CD4-positive, alpha-beta T cell treated with Interleukin-6 at 100 ng/mL for 8 hours (primary cell): ENCODE data around the gene LIMA1.
"Not testable (repeated sequence)": the region's sequence is repeated elsewhere in the genome, so short reads cannot be mapped to it uniquely, and the experiment has no call there.

ENCODE experiments used
- DNase-seq: peaks from one replicate; pipeline ENCODE4 v3.0.0-alpha.2; 2020; ENCODE audit warnings: mixed read lengths, low spot score

LIMA1 gene

GRCh38 chr12:50247665-50248064, 35.7 kb downstream of the LIMA1 start:
- DNase-seq: not testable (repeated sequence)

DNA sequence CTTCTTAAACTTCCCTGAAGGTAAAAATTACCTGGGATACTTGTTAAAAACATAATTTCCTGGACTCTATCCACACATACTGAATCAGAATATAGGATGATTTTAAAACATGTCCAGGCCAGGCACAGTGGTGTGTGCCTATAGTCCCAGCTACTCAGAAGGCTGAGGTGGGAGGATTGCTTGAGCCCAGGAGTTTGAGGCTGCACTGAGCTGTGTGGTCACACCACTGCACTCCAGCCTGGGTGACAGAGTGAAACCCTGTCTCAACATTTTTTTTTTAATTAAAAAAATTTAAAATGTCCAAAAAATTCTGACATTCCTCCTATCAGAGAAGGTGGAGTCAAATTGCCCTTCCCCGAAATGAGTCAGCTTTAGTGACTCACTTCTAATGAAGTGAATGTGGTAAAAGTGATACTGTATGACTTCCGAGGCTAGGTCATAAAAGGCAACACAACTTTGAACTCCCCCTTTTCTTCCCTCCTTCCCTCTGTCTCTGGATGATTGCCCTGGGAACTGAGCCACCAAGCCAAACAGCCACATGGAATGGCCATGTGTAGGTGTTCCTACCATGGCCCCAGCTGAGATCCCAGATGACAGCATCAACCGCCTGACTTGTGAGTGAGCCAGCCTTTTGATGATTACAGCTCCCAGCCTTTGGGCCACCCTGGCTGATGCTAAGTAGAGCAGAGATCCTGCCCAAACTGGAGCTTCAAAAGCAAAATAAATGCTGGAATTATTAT, 36.3 kb downstream of the LIMA1 start:
- no peak for DNase-seq

GRCh38 chr12:50246197-50246865, 37.0 kb downstream of the LIMA1 start:
- no peak for DNase-seq

DNA sequence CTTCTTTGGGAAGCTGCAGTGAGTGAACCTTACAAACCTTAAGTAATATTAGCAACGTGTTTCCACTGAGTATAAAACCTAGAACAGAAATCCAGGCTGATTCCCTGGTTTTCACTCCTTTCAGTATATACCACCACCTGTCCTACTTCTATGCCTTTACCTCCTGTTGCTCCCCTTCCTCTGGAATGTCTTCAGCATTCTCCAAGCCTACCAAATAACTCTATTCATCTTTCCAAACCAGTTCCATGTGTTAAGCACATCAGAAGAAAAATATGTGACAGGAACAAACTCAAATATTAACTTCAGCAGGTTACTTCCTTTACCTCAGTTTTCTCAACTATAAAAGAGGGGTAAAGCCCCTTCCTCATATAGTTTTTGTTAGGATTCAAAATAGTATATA, 39.8 kb downstream of the LIMA1 start:
- DNase-seq: no peak

DNA sequence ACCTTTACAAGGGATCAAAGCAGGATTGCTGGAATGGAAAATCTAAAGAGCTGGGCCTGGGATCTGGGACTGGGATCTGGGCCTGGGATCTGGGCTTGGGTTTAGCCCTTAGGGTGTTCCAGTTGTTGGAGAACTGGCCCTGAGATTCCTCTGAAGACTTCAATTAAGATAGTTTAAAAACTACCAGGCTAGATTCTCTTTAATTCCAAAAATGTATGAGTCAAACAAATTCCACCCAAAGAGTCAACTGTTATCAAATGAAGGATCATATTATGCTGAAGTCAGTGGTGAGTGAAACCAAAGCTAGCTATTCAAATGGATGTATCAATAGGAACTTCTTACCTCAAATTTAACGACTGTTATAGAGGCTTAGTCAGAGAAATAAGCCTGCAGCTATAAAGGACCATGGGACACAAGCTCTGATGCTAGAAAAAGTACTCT, 40.5 kb downstream of the LIMA1 start:
- DNase-seq: no peak

- DNase-seq: no peak
Measured at GRCh38 chr12:50241178-50241577, 42.1 kb downstream of the LIMA1 start.

DNA sequence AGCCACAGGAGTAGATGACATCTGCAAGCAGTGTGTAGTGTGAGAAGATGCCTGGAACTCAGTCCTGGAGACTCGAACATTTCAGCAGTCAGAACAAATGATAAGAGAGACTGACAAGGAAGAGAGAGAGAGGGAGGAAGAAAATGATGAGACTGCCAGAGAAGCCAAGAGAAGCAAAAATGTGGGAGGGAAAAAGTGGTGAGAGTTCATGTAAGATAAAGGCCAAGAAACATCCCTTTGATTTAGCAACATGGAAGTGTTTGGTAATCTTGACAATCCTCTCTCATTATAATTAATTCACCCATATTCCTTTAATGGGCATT, 42.6 kb downstream of the LIMA1 start:
- DNase-seq: no peak

- DNase-seq: no peak
Measured at GRCh38 chr12:50240096-50240791, 43.1 kb downstream of the LIMA1 start.

GRCh38 chr12:50239355-50239891, 43.9 kb downstream of the LIMA1 start:
- DNase-seq: no peak

GRCh38 chr12:50234347-50234746, 49.0 kb downstream of the LIMA1 start:
- DNase-seq: no peak

DNA sequence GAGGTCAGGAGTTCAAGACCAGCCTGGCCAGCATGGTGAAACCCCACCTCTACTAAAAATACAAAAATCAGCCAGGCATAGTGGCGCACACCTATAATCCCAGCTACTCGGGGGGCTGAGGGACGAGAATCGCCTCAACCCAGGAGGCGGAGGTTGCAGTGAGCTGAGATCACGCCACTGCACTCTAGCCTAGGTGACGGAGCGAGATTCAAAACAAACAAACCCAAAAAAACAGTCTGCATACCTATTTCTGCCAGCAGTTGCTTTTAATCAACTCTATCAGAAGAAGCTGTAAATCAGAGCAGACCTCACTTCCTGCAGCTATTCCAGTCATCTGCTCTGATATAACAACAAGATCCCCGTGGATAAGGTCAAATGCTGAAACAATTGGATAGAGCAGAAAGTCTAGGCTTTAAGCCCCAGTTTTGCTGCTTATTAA, 50.5 kb downstream of the LIMA1 start:
- DNase-seq: no peak

DNA sequence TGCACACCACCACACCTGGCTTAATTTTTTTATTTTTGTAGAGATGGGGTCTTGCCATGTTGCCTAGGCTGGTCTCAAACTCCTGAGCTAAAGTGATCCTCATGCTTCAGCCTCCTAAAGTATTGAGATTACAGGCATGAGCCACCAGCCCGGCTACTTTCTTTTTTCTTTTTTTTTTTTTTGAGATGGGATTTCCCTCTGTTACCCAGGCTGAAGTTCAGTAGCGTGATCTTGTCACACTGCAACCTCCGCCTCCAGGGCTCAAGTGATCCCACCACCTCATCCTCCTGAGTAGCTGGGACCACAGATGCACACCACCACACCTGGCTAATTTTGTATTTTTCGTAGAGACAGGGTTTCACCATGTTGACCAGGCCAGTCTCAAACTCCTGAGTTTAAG, 51.1 kb downstream of the LIMA1 start:
- DNase-seq: no peak

- no peak for DNase-seq
Measured at GRCh38 chr12:50231346-50231745, 52.0 kb downstream of the LIMA1 start.

GRCh38 chr12:50230217-50230616, 53.1 kb downstream of the LIMA1 start:
- DNase-seq: no peak

GRCh38 chr12:50224026-50224692, 59.2 kb downstream of the LIMA1 start:
- DNase-seq: peak; percentile 62

- peak; percentile 27 for DNase-seq
Measured at GRCh38 chr12:50222275-50222783, 61.0 kb downstream of the LIMA1 start.

- DNase-seq: peak; percentile 4
Measured at GRCh38 chr12:50221228-50222008, 61.9 kb downstream of the LIMA1 start.

DNA sequence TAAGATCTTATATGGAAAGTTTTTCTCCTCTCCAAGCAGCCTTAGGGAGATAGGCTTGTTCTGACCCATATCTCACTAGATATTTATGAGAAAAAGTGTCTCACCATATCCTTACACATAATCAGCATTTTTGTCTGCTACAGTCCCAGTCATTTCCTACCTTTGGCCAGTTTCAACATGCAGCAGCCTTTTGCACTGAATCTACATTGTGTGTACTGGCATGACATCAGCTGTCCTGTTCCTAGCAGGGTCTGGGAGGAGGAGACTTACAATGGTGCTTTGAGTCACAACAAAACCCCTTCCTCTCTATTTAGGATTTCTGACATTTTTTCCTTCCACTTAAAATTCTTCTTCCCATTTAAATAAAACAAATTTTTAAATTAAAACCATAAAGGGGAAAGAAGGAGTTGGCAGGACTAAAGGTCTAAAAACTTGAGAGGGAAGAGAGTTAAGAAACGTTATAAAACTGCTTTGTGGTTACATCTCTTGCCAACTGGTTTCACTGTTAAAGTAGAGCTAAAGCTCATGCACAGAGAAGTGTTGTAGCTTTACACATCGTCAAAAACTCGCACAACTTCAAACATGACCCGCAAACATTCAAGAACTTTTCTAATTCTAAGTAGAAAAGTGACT, 62.8 kb downstream of the LIMA1 start:
- peak; percentile 20 for DNase-seq

DNA sequence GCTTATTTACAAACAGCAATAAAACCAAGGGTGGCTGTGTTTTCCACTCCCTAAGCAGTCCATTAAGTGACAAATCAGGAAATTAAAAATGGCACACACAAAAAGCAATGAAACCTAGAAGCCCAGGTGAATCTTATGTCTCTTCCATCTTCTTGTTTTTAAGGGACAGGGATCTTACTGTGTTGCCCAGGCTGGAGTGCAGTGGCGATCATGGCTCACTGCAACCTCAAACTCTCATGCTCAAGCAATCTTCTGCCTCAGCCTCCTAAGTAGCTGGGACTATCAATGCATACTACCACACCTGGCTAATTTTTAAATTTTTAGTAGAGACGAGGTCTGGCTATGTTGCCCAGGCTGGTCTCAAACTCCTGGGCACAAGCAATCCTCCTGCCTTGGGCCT, 63.8 kb downstream of the LIMA1 start:
- no peak for DNase-seq

GRCh38 chr12:50219001-50219400, 64.3 kb downstream of the LIMA1 start:
- DNase-seq: not testable (repeated sequence)

GRCh38 chr12:50218386-50218785, 64.9 kb downstream of the LIMA1 start:
- no peak for DNase-seq
